Hepatocyte (in vitro differentiated cells): Measurements from ENCODE around the gene CACNA2D4.

Experiments
- CTCF ChIP-seq: fragments of 200-600 bp; sonication (generic); IDR thresholded peaks from 2 replicates; pipeline ENCODE4 v1.5.1; 2016; ENCODE audit warnings: antibody characterized with exemption, mild to moderate bottlenecking; ENCODE audit not compliant: poor library complexity
- EZH2phosphoT487 ChIP-seq: fragments of 200-600 bp; sonication (generic); IDR thresholded peaks from one replicate; pipeline ENCODE4 v1.6.1; 2018; ENCODE audit warnings: antibody characterized with exemption, mild to moderate bottlenecking, low read depth, moderate library complexity; ENCODE audit not compliant: unreplicated experiment, severe bottlenecking

- no peak for TF ChIP-seq CTCF
- TF ChIP-seq EZH2phosphoT487: no peak
These were observed 79.0 kb downstream of the CACNA2D4 start for GRCh38 chr12:1839464-1839863.
